H7 (cell line): ENCODE data around the gene GRB2. TPM values are rescaled to one million over a fixed set of nuclear protein-coding genes. Genes with fewer than 3 reads are reported as not detected.

Experiments
- DNase-seq: peaks from one replicate; pipeline ENCODE4 v3.0.0; 2012
- H3K27me3 ChIP-seq: 2 replicates; pipeline ENCODE4 v1.6.0; 2011; ENCODE audit warnings: mild to moderate bottlenecking, low read length; ENCODE audit not compliant: control insufficient read depth, insufficient read depth
- H3K36me3 ChIP-seq: replicated peaks from 2 replicates; pipeline ENCODE4 v1.5.1; 2011; ENCODE audit warnings: low read length; ENCODE audit not compliant: control insufficient read depth, insufficient read depth
- H3K4me3 ChIP-seq: 2 replicates; pipeline ENCODE4 v1.5.1; 2011; ENCODE audit warnings: low read depth, mild to moderate bottlenecking, control low read depth, low read length, moderate library complexity; ENCODE audit not compliant: insufficient read depth
- total RNA-seq: library from RNA; depleted of rRNA; stranded (reverse); fragments of >200 nt; shearing (Covaris generic); gene quantifications from 2 replicates; pipeline ENCODE4 v1.2.3, GENCODE V29; 2014

GRB2 gene
- total RNA-seq, 1 experiment from 2014 or later, result 98.7 TPM

- no peaks in the 10 kb centered on the region for H3K27me3 ChIP-seq
- no peaks in the 10 kb centered on the region for H3K36me3 ChIP-seq
- no peak overlapping the region for H3K4me3 ChIP-seq
- DNase-seq, result peak; percentile 64
Measured at GRCh38 chr17:75430159-75430974, 24.9 kb upstream of the GRB2 start.

- Histone ChIP-seq H3K4me3 (no peak overlapping the region), H3K27me3 (no peaks in the 10 kb centered on the region), H3K36me3 (no peaks in the 10 kb centered on the region)
- DNase-seq, result no peak
Measured at GRCh38 chr17:75428543-75429469, 23.3 kb upstream of the GRB2 start.

DNA sequence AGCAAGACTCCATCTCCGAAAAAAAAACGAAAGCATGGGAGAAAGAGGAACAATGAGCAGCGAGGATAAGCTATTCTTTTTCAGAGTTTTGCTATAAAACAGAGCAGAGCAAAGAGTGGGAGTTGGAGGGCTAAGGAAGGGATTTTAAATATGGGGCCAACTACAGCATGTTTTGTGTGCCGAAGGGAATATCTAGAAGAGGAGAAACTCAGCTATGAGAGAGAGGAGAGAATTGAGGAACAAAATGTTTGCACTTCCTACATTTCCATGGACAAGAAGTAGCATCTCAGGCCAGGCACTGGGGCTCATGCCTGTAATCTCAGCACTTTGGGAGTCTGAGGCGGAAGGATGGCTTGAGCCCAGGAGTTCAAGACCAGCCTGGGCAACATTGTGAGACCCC, 13.1 kb upstream of the GRB2 start:
- H3K4me3 ChIP-seq, result no peak overlapping the region
- no peak for DNase-seq
- no peaks in the 10 kb centered on the region for H3K36me3 ChIP-seq
- no peaks in the 10 kb centered on the region for H3K27me3 ChIP-seq

GRCh38 chr17:75417054-75417580, 11.6 kb upstream of the GRB2 start:
- no peak overlapping the region for H3K4me3 ChIP-seq
- H3K27me3 ChIP-seq, result no peaks in the 10 kb centered on the region
- H3K36me3 ChIP-seq, result no peaks in the 10 kb centered on the region
- no peak for DNase-seq

DNA sequence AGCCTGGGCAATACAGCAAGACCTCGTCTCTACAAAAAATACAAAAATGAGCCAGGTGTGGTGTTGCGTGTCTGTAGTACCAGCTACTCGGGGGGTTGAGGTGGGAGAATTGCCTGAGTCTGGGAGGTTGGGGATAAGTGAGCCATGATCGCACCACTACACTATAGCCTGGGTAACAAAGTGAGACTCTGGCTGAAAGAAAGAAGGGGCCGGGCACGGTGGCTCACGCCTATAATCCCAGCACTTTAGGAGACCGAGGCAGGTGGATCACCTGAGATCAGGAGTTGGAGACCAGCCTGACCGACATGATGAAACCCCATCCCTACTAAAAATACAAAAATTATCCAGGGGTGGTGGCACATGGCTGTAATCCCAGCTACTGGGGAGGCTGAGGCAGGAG, 10.5 kb upstream of the GRB2 start:
- H3K36me3 ChIP-seq, result no peaks in the 10 kb centered on the region
- H3K4me3 ChIP-seq, result no peak overlapping the region
- no peaks in the 10 kb centered on the region for H3K27me3 ChIP-seq
- no peak for DNase-seq

DNA sequence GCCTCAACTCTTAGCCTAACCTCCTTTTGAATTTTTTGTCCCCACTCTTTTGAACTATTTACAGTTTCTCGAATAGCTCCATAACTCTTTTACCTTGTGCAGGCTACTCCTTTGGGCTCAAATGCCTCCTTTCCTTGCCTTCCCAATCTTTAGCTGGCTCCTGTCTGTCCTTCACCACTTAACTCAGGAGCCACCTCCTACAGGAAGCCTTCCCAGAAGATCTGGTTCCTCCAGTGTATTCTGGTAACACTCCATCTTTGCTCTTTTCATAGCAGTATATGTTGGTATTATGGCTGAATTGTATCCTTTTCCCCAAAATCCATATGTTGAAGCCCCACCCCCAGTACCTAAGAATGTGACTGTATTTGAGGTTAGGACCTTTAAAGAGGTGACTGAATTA, 9.0 kb upstream of the GRB2 start:
- DNase-seq, result no peak
- H3K4me3 ChIP-seq, result no peak overlapping the region
- no peaks in the 10 kb centered on the region for H3K36me3 ChIP-seq
- no peaks in the 10 kb centered on the region for H3K27me3 ChIP-seq

- DNase-seq, result peak; percentile 76
- Histone ChIP-seq H3K4me3 (no peak overlapping the region), H3K36me3 (no peaks in the 10 kb centered on the region), H3K27me3 (no peaks in the 10 kb centered on the region; the same call in 1 of the 2 replicates)
Measured at GRCh38 chr17:75412455-75413317, 7.2 kb upstream of the GRB2 start.

- Histone ChIP-seq H3K36me3 (no peaks in the 10 kb centered on the region), H3K4me3 (no peak overlapping the region), H3K27me3 (no peaks in the 10 kb centered on the region; the same call in 1 of the 2 replicates)
- no peak for DNase-seq
Measured at GRCh38 chr17:75411328-75412067, 6.0 kb upstream of the GRB2 start.

DNA sequence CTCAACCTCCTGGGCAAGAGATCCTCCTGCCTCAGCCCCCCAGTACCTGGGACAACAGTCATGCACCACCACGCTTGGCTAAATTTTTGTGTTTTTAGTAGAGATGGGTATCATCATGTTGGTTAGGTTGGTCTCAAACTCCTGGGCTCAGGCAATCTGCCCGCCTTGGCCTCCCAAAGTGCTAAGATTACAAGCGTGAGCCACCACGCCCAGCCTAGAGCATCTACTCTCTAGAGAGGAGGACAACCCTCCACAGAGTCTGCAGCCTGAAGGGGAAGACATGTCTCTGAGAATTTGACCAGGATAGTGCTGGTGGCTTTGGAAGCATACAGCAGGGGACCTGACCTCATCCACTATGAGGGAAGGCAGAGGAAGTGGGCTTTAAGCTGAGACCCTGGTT, 4.7 kb upstream of the GRB2 start:
- Histone ChIP-seq H3K27me3 (no peaks in the 10 kb centered on the region; the same call in 1 of the 2 replicates), H3K36me3 (no peaks in the 10 kb centered on the region), H3K4me3 (no peak overlapping the region)
- DNase-seq, result no peak

GRCh38 chr17:75407655-75408352, 2.3 kb upstream of the GRB2 start:
- H3K27me3 ChIP-seq, result no peaks in the 10 kb centered on the region; the same call in 1 of the 2 replicates
- H3K4me3 ChIP-seq, result no peak overlapping the region
- DNase-seq, result no peak
- H3K36me3 ChIP-seq, result no peaks in the 10 kb centered on the region

GRCh38 chr17:75406222-75406615, 741 bp upstream of the GRB2 start:
- DNase-seq, result no peak
- no peaks in the 10 kb centered on the region for H3K36me3 ChIP-seq
- H3K4me3 ChIP-seq, result peak overlapping the region; percentile 6; the same call in 1 of the 2 replicates
- no peaks in the 10 kb centered on the region; the same call in 1 of the 2 replicates for H3K27me3 ChIP-seq

DNA sequence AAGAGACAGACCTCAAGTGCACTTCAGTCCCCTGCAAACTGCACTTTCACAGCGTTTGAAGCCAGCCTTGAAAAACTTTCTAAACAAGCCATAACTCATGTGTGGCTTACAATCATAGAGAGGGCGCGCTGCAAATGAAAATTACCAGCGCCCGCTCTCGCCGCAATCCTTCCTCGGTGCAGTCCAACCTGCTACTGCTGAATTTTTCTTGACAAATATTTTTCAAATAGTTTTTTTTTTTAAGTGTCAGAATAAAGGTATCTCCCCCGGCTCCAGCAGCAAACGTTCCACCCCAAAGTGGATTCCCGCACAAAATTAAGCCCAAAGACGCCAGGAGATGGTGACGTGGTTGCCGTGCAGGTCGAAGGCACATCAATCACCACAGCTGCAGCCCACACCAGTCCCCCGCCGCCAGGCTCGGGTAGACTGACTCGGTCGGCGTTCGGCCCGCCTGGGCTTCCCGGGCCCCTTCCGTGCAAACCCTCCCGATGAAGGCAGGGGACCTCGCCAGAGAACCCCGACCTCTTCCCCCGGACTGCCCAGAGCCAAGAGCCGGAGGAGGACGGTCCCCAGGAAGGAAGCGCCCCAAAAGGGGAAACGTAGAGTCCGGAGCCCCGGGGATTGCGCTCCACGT, 630 bp downstream of the GRB2 start:
- DNase-seq, result peak; percentile 71
- Histone ChIP-seq H3K36me3 (no peaks in the 10 kb centered on the region), H3K4me3 (peak overlapping the region; percentile 96)

More for the DNA sequence above, 630 bp downstream of the GRB2 start:
- no peaks in the 10 kb centered on the region; the same call in 1 of the 2 replicates for H3K27me3 ChIP-seq
